ENCODE results near the gene B3GAT3.

- TF ChIP-seq ZBTB7A (IDR thresholded peaks at IDR 0.05; ENCODE audit: low read depth) (no peak), CEBPB (IDR thresholded peaks at IDR 0.05) (no peak), FOXM1 (IDR thresholded peaks at IDR 0.05; ENCODE audit: borderline replicate concordance, low read depth) (no peak), EP300 (IDR thresholded peaks at IDR 0.05; ENCODE audit: borderline replicate concordance) (no peak), NFIC (IDR thresholded peaks at IDR 0.05) (no peak), RAD21 (IDR thresholded peaks at IDR 0.05; ENCODE audit: low read depth) (no peak), MAX (IDR thresholded peaks at IDR 0.05) (no peak), REST (IDR thresholded peaks at IDR 0.05; ENCODE audit: low read depth) (no peak), TEAD4 (IDR thresholded peaks at IDR 0.05) (no peak)
These were observed 17.2 kb downstream of the B3GAT3 start for GRCh38 chr11:62604460-62605120.
